H9 (cell line): ENCODE measurements around the gene LDHAL6B. TPM values are rescaled to one million over a fixed set of nuclear protein-coding genes. Genes with fewer than 3 reads are reported as not detected.

ENCODE experiments used
- DNase-seq: peaks from one replicate; pipeline ENCODE4 v3.0.0-alpha.2; 2017
- H2AFZ ChIP-seq: one replicate; pipeline ENCODE4 v1.6.1; 2013; ENCODE audit warnings: mild to moderate bottlenecking, low read length, control low read depth, moderate library complexity
- H2AK5ac ChIP-seq: 2 replicates; pipeline ENCODE4 v1.6.1; 2013; ENCODE audit warnings: low read length, control low read depth, mixed read lengths; ENCODE audit not compliant: insufficient read length
- H2BK120ac ChIP-seq: one replicate; pipeline ENCODE4 v1.6.1; 2013; ENCODE audit warnings: low read depth, mild to moderate bottlenecking, low read length, control low read depth, inconsistent platforms; ENCODE audit not compliant: poor library complexity, severe bottlenecking
- H2BK12ac ChIP-seq: 2 replicates; pipeline ENCODE4 v1.6.1; 2013; ENCODE audit warnings: low read length, control low read depth, mixed read lengths, low read depth; ENCODE audit not compliant: insufficient read length
- H2BK15ac ChIP-seq: 2 replicates; pipeline ENCODE4 v1.6.1; 2013; ENCODE audit warnings: low read depth, low read length, control low read depth
- H2BK20ac ChIP-seq: one replicate; pipeline ENCODE4 v1.6.1; 2013; ENCODE audit warnings: low read depth, mild to moderate bottlenecking, low read length, control low read depth, inconsistent platforms; ENCODE audit not compliant: poor library complexity, severe bottlenecking
- H2BK5ac ChIP-seq: 2 replicates; pipeline ENCODE4 v1.6.1; 2013; ENCODE audit warnings: low read length, control low read depth, mixed read lengths; ENCODE audit not compliant: insufficient read length
- H3K14ac ChIP-seq: 2 replicates; pipeline ENCODE4 v1.6.1; 2013; ENCODE audit warnings: low read length, control low read depth; ENCODE audit not compliant: insufficient read depth
- H3K18ac ChIP-seq: 2 replicates; pipeline ENCODE4 v1.6.1; 2013; ENCODE audit warnings: low read depth, mild to moderate bottlenecking, mixed read lengths, low read length, control low read depth; ENCODE audit not compliant: insufficient read length
- H3K23ac ChIP-seq: 2 replicates; pipeline ENCODE4 v1.6.1; 2013; ENCODE audit warnings: low read length, control low read depth, mixed read lengths, low read depth; ENCODE audit not compliant: insufficient read length
- H3K23me2 ChIP-seq: 2 replicates; pipeline ENCODE4 v1.6.1; 2013; ENCODE audit warnings: low read depth, mild to moderate bottlenecking, mixed read lengths, low read length, control low read depth; ENCODE audit not compliant: insufficient read length, poor library complexity, severe bottlenecking
- H3K27ac ChIP-seq: 2 replicates; pipeline ENCODE4 v1.5.1; 2013; ENCODE audit warnings: low read length, control low read depth, mixed read lengths, low read depth; ENCODE audit not compliant: insufficient read length
- H3K27me3 ChIP-seq: 2 replicates; pipeline ENCODE4 v1.6.1; 2013; ENCODE audit warnings: low read length, control low read depth, inconsistent platforms; ENCODE audit not compliant: insufficient read depth
- H3K4ac ChIP-seq: 2 replicates; pipeline ENCODE4 v1.6.1; 2013; ENCODE audit warnings: low read depth, mild to moderate bottlenecking, control low read depth, inconsistent platforms, low read length, moderate library complexity
- H3K4me1 ChIP-seq: 2 replicates; pipeline ENCODE4 v1.6.1; 2013; ENCODE audit warnings: low read length, control low read depth, inconsistent platforms; ENCODE audit not compliant: insufficient read depth
- H3K4me2 ChIP-seq: 2 replicates; pipeline ENCODE4 v1.6.1; 2013; ENCODE audit warnings: low read length, control low read depth, mixed read lengths; ENCODE audit not compliant: insufficient read length, insufficient read depth
- H3K56ac ChIP-seq: 2 replicates; pipeline ENCODE4 v1.6.1; 2013; ENCODE audit warnings: low read depth, mild to moderate bottlenecking, mixed read lengths, low read length, control low read depth; ENCODE audit not compliant: insufficient read length
- H3K79me1 ChIP-seq: 2 replicates; pipeline ENCODE4 v1.6.1; 2013; ENCODE audit warnings: low read depth, mild to moderate bottlenecking, moderate library complexity, low read length, control low read depth, inconsistent platforms; ENCODE audit not compliant: insufficient read depth, poor library complexity, severe bottlenecking
- H3K79me2 ChIP-seq: 2 replicates; pipeline ENCODE4 v1.6.1; 2013; ENCODE audit warnings: low read length, control low read depth, inconsistent platforms; ENCODE audit not compliant: insufficient read depth
- H3K9ac ChIP-seq: 2 replicates; pipeline ENCODE4 v1.6.1; 2013; ENCODE audit warnings: low read length, control low read depth, mixed read lengths; ENCODE audit not compliant: insufficient read length; ENCODE audit errors: extremely low read depth
- H3K9me3 ChIP-seq: one replicate; pipeline ENCODE4 v1.6.1; 2013; ENCODE audit warnings: low read depth, low read length, inconsistent platforms; ENCODE audit not compliant: control insufficient read depth
- H3T11ph ChIP-seq: one replicate; pipeline ENCODE4 v1.6.1; 2013; ENCODE audit warnings: mild to moderate bottlenecking, low read length, control low read depth, inconsistent platforms
- H4K20me1 ChIP-seq: one replicate; pipeline ENCODE4 v1.6.1; 2013; ENCODE audit not compliant: control insufficient read depth, insufficient read length, insufficient read depth
- H4K5ac ChIP-seq: 2 replicates; pipeline ENCODE4 v1.6.1; 2013; ENCODE audit warnings: low read depth, mild to moderate bottlenecking, mixed read lengths, low read length, control low read depth; ENCODE audit not compliant: insufficient read length
- H4K8ac ChIP-seq: replicated peaks from 2 replicates; pipeline ENCODE4 v1.6.1; 2013; ENCODE audit warnings: low read length, control low read depth, mixed read lengths, low read depth; ENCODE audit not compliant: insufficient read length
- H4K91ac ChIP-seq: 2 replicates; pipeline ENCODE4 v1.6.1; 2013; ENCODE audit warnings: low read depth, mild to moderate bottlenecking, moderate library complexity, mixed read lengths, low read length, control low read depth; ENCODE audit not compliant: insufficient read length
- H3K27ac Mint-ChIP-seq, 3 experiments: 2 replicates in 2 of 3; 3 replicates in 1 of 3; pipeline ENCODE4 v1.8.0; 2020 to 2021; ENCODE audit warnings: mixed read lengths in 3 of 3, mild to moderate bottlenecking in 1 of 3, moderate library complexity in 1 of 3
- H3K27me3 Mint-ChIP-seq: 2 replicates; pipeline ENCODE4 v1.8.0; 2021; ENCODE audit warnings: low read depth, mild to moderate bottlenecking, moderate library complexity, mixed read lengths
- H3K36me3 Mint-ChIP-seq, 3 experiments: 2 replicates in 2 of 3; 3 replicates in 1 of 3; pipeline ENCODE4 v1.8.0; 2020 to 2021; ENCODE audit warnings: low read depth in 3 of 3, mixed read lengths in 3 of 3; ENCODE audit not compliant: insufficient read depth in 1 of 3
- H3K4me1 Mint-ChIP-seq, 2 experiments: 2 replicates each; pipeline ENCODE4 v1.8.0; 2020; ENCODE audit warnings: mixed read lengths in 2 of 2
- H3K4me3 Mint-ChIP-seq, 2 experiments: 2 replicates in 1 of 2; 3 replicates in 1 of 2; pipeline ENCODE4 v1.8.0; 2020 to 2021; ENCODE audit warnings: mild to moderate bottlenecking in 2 of 2, mixed read lengths in 2 of 2, moderate library complexity in 1 of 2
- H3K9me3 Mint-ChIP-seq, 2 experiments: 2 replicates in 1 of 2; 3 replicates in 1 of 2; pipeline ENCODE4 v1.8.0; 2020; ENCODE audit warnings: mild to moderate bottlenecking in 2 of 2, mixed read lengths in 2 of 2, moderate library complexity in 1 of 2
- WGBS: extraction: QIAGEN DNeasy Blood & Tissue Kit; methylation state at CpG from one replicate; pipeline ENCODE4 v1.1.7; 2013; ENCODE audit warnings: missing lambda C conversion rate, low lambda C conversion rate, mixed read lengths; ENCODE audit not compliant: insufficient read length; ENCODE audit errors: extremely low coverage; 5-methylcytosine and 5-hydroxymethylcytosine counted together
- total RNA-seq: library from RNA; stranded (reverse); gene quantifications from 2 replicates; pipeline ENCODE4 v1.2.1, GENCODE V29; 2021
- TF ChIP-seq, protein P1 (sequence below): fragments of 200-600 bp; sonication (generic); conservative IDR thresholded peaks from 3 replicates; pipeline ENCODE4 v1.8.0; 2021; ENCODE audit warnings: antibody characterized with exemption, mild to moderate bottlenecking

The LDHAL6B gene
- total RNA-seq, 1 experiment from 2014 or later = not detected

DNA sequence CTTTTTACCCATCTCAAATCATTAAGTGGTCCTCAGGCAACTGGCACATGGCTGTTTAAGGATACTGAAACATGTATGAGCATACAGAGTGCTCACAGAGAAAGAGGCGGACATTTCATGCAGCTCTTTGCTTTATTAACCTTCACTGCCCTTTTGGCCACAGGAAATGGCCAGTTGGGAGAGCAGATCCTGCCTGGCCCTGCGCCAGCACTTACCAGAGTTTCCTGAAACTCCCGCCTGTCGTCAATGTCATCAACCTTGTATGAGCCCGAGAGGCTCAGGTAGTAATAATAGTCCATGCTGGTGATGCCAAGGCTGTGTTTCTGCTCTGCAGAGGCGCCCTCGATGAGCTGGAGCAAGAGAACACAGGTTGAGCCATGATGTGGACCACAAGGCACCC, 17.8 kb downstream of the LDHAL6B start:
- Histone ChIP-seq H3K18ac (no peak overlapping the region), H3K4me1 (no peaks in the 10 kb centered on the region), H4K91ac (no peak overlapping the region), H2AFZ (no peak overlapping the region), H2BK12ac (no peak overlapping the region), H3K9ac (no peak overlapping the region), H3K27ac (no peak overlapping the region), H3K9me3 (no peaks in the 10 kb centered on the region), H3K79me1 (no peaks in the 10 kb centered on the region), H4K20me1 (no peaks in the 10 kb centered on the region), H4K5ac (no peak overlapping the region), H3K27me3 (no peaks in the 10 kb centered on the region), H3K4ac (no peak overlapping the region), H2BK120ac (no peak overlapping the region), H3K4me2 (no peak overlapping the region), H3K14ac (no peak overlapping the region), H3K79me2 (no peaks in the 10 kb centered on the region), H3K23me2 (no peaks in the 10 kb centered on the region), H2AK5ac (no peak overlapping the region), H2BK15ac (no peak overlapping the region), H4K8ac (no peak overlapping the region), H3T11ph (no peak overlapping the region), H3K23ac (no peak overlapping the region), H2BK20ac (no peak overlapping the region), H2BK5ac (no peak overlapping the region), H3K56ac (no peak overlapping the region)
- WGBS = no CpG with 5 or more reads among the region's 7 CpGs
- no peaks in the 10 kb centered on the region for H3K27me3 Mint-ChIP-seq
- no peaks in the 10 kb centered on the region for H3K9me3 Mint-ChIP-seq
- no peak for DNase-seq
- no peak overlapping the region for H3K4me3 Mint-ChIP-seq
- 0 out of 7 replicates have a peak overlapping the region, but pooled peaks of 1 of the 3 experiments have one; percentile 70 for H3K27ac Mint-ChIP-seq
- peaks cover 11 to 66% (median 58%) of the 10 kb centered on the region in 3 experiments; a peak in 6 of 7 replicates for H3K36me3 Mint-ChIP-seq
- peaks cover 0 to 4% of the 10 kb centered on the region in 2 experiments; a peak in 1 of 4 replicates for H3K4me1 Mint-ChIP-seq
- TF ChIP-seq, protein P1, sequence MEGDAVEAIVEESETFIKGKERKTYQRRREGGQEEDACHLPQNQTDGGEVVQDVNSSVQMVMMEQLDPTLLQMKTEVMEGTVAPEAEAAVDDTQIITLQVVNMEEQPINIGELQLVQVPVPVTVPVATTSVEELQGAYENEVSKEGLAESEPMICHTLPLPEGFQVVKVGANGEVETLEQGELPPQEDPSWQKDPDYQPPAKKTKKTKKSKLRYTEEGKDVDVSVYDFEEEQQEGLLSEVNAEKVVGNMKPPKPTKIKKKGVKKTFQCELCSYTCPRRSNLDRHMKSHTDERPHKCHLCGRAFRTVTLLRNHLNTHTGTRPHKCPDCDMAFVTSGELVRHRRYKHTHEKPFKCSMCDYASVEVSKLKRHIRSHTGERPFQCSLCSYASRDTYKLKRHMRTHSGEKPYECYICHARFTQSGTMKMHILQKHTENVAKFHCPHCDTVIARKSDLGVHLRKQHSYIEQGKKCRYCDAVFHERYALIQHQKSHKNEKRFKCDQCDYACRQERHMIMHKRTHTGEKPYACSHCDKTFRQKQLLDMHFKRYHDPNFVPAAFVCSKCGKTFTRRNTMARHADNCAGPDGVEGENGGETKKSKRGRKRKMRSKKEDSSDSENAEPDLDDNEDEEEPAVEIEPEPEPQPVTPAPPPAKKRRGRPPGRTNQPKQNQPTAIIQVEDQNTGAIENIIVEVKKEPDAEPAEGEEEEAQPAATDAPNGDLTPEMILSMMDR = no peak
